ENCODE data around the gene PNLDC1. TPM values are rescaled to one million over a fixed set of nuclear protein-coding genes. Genes with fewer than 3 reads are reported as not detected.

PNLDC1 gene
- total and polyA plus RNA-seq, 2 experiments from 2014 or later, result not detected

GRCh38 chr6:159789377-159790148 lies 10.5 kb upstream of the PNLDC1 start, which contains the start of gene TCP1:
TCP1 (minus strand) TSS chr6:159789602; CDS start chr6:159789468, 134 bp downstream.
- peak within 1 kb of the TSS; percentile 81 for H3K4me3 ChIP-seq
- peaks cover 87% of the 10 kb centered on the region for H3K79me2 ChIP-seq (replicated peaks; ENCODE audit: insufficient read depth)
- H3K4me3 Mint-ChIP-seq, result peak within 1 kb of the TSS; percentile 99
- peaks cover 3% of the 10 kb centered on the region; the same call in 1 of the 2 replicates for H3F3A ChIP-seq (replicated peaks; ENCODE audit: low read depth)
- peaks cover 28% of the 10 kb centered on the region for H3K4me1 Mint-ChIP-seq
- peaks cover 87% of the 10 kb centered on the region for H3K36me3 Mint-ChIP-seq (ENCODE audit: low read depth)
- peak within 1 kb of the TSS; percentile 87 for H3K27ac ChIP-seq (ENCODE audit: low read depth)
- peak within 1 kb of the TSS; percentile 94 for H3K4me2 ChIP-seq
- H4K20me1 ChIP-seq (replicated peaks; ENCODE audit: insufficient read depth), result peaks cover 34% of the 10 kb centered on the region
- H3K9me2 ChIP-seq (ENCODE audit: insufficient read depth), result no peaks in the 10 kb centered on the region
- H3K27me3 Mint-ChIP-seq (ENCODE audit: insufficient read depth, low read depth, poor library complexity), result peaks cover 5% of the 10 kb centered on the region
- H3K4me1 ChIP-seq (ENCODE audit: insufficient read depth), result peaks cover 19% of the 10 kb centered on the region
- no peaks in the 10 kb centered on the region for H3K9me3 Mint-ChIP-seq
- peak within 1 kb of the TSS; percentile 100 for H3K27ac Mint-ChIP-seq
- peak; percentile 59 for TF ChIP-seq CREB1 (CRISPR knock-in tag; IDR thresholded peaks at IDR 0.05; ENCODE audit: low read depth)
- TF ChIP-seq ZNF114 (CRISPR knock-in tag; IDR thresholded peaks at IDR 0.05), result no peak
- TF ChIP-seq, protein P1, sequence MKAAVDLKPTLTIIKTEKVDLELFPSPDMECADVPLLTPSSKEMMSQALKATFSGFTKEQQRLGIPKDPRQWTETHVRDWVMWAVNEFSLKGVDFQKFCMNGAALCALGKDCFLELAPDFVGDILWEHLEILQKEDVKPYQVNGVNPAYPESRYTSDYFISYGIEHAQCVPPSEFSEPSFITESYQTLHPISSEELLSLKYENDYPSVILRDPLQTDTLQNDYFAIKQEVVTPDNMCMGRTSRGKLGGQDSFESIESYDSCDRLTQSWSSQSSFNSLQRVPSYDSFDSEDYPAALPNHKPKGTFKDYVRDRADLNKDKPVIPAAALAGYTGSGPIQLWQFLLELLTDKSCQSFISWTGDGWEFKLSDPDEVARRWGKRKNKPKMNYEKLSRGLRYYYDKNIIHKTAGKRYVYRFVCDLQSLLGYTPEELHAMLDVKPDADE (IDR thresholded peaks at IDR 0.05), result peak; percentile 81
- peak; percentile 96 for TF ChIP-seq POLR2AphosphoS5 (IDR thresholded peaks at IDR 0.05; ENCODE audit: low read depth)
- ATAC-seq (peak; percentile 81), DNase-seq (ENCODE audit: low spot score) (peak; percentile 100)
- H3K36me3 ChIP-seq (ENCODE audit: insufficient read depth), result peaks cover 60% of the 10 kb centered on the region
- H2AFZ ChIP-seq, result no peak within 1 kb of the TSS
- no peaks in the 10 kb centered on the region for H3K27me3 ChIP-seq (ENCODE audit: insufficient read depth)

GRCh38 chr6:159790149-159790955 lies 9.7 kb upstream of the PNLDC1 start, which contains the start of gene MRPL18:
MRPL18 (plus strand) TSS chr6:159790467; CDS start chr6:159790588, 121 bp downstream.
- Histone ChIP-seq H3F3A (replicated peaks; ENCODE audit: low read depth) (peaks cover 2% of the 10 kb centered on the region; the same call in 1 of the 2 replicates), H3K4me3 (peak within 1 kb of the TSS; percentile 81), H3K4me2 (peak within 1 kb of the TSS; percentile 94), H3K27ac (ENCODE audit: low read depth) (peak within 1 kb of the TSS; percentile 87), H3K36me3 (ENCODE audit: insufficient read depth) (peaks cover 53% of the 10 kb centered on the region), H3K79me2 (replicated peaks; ENCODE audit: insufficient read depth) (peaks cover 80% of the 10 kb centered on the region), H3K4me1 (ENCODE audit: insufficient read depth) (peaks cover 19% of the 10 kb centered on the region), H3K27me3 (ENCODE audit: insufficient read depth) (no peaks in the 10 kb centered on the region), H2AFZ (no peak within 1 kb of the TSS), H3K9me2 (ENCODE audit: insufficient read depth) (no peaks in the 10 kb centered on the region), H4K20me1 (replicated peaks; ENCODE audit: insufficient read depth) (peaks cover 27% of the 10 kb centered on the region)
- DNase-seq (ENCODE audit: low spot score) (peak; percentile 97), ATAC-seq (peak; percentile 90)
- Mint-ChIP-seq H3K36me3 (ENCODE audit: low read depth) (peaks cover 83% of the 10 kb centered on the region), H3K27me3 (ENCODE audit: insufficient read depth, low read depth, poor library complexity) (peaks cover 4% of the 10 kb centered on the region), H3K4me3 (peak within 1 kb of the TSS; percentile 99), H3K4me1 (peaks cover 31% of the 10 kb centered on the region), H3K9me3 (no peaks in the 10 kb centered on the region), H3K27ac (peak within 1 kb of the TSS; percentile 100)
- TF ChIP-seq, protein P2, sequence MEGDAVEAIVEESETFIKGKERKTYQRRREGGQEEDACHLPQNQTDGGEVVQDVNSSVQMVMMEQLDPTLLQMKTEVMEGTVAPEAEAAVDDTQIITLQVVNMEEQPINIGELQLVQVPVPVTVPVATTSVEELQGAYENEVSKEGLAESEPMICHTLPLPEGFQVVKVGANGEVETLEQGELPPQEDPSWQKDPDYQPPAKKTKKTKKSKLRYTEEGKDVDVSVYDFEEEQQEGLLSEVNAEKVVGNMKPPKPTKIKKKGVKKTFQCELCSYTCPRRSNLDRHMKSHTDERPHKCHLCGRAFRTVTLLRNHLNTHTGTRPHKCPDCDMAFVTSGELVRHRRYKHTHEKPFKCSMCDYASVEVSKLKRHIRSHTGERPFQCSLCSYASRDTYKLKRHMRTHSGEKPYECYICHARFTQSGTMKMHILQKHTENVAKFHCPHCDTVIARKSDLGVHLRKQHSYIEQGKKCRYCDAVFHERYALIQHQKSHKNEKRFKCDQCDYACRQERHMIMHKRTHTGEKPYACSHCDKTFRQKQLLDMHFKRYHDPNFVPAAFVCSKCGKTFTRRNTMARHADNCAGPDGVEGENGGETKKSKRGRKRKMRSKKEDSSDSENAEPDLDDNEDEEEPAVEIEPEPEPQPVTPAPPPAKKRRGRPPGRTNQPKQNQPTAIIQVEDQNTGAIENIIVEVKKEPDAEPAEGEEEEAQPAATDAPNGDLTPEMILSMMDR (conservative IDR thresholded peaks at IDR 0.05; ENCODE audit: low read depth in 2 of 2), result no peak
- TF ChIP-seq JUNB (IDR thresholded peaks at IDR 0.05; ENCODE audit: unreplicated experiment) (no peak), POLR2AphosphoS5 (IDR thresholded peaks at IDR 0.05; ENCODE audit: low read depth) (peak; percentile 77), NANOG (IDR thresholded peaks at IDR 0.05; ENCODE audit: borderline replicate concordance) (no peak), ZNF462 (CRISPR knock-in tag; IDR thresholded peaks at IDR 0.05) (no peak), ZNF114 (CRISPR knock-in tag; IDR thresholded peaks at IDR 0.05) (no peak), CREB1 (CRISPR knock-in tag; IDR thresholded peaks at IDR 0.05; ENCODE audit: low read depth) (peak; percentile 79), STAT1 (IDR thresholded peaks at IDR 0.05; ENCODE audit: unreplicated experiment) (no peak), EZH2phosphoT487 (IDR thresholded peaks at IDR 0.05; ENCODE audit: unreplicated experiment) (no peak)

Measured in GM23338 (cell line).